H1 (cell line): ENCODE measurements around the gene SNAP29. TPM values are rescaled to one million over a fixed set of nuclear protein-coding genes. Genes with fewer than 3 reads are reported as not detected.

Experiments
- ATF3 ChIP-seq: IDR thresholded peaks from 2 replicates; pipeline ENCODE4 v1.6.1; 2011; ENCODE audit warnings: low read depth, mild to moderate bottlenecking, low read length; ENCODE audit not compliant: insufficient read depth
- BACH1 ChIP-seq: IDR thresholded peaks from 2 replicates; pipeline ENCODE4 v1.6.1; 2012; ENCODE audit warnings: low read length, improper control_type of control experiment
- BRCA1 ChIP-seq: IDR thresholded peaks from 2 replicates; pipeline ENCODE4 v1.6.1; 2012; ENCODE audit warnings: low read depth, low read length, improper control_type of control experiment
- CHD7 ChIP-seq: fragments of 300-600 bp; sonication (generic); IDR thresholded peaks from 2 replicates; pipeline ENCODE4 v1.7.1; 2012; ENCODE audit warnings: low read length, moderate library complexity, mild to moderate bottlenecking, inconsistent platforms; ENCODE audit not compliant: insufficient replicate concordance
- GABPA ChIP-seq: IDR thresholded peaks from 2 replicates; pipeline ENCODE4 v1.6.1; 2011; ENCODE audit warnings: mild to moderate bottlenecking, low read length, moderate library complexity, borderline replicate concordance; ENCODE audit not compliant: insufficient read depth
- GTF2F1 ChIP-seq: IDR thresholded peaks from 2 replicates; pipeline ENCODE4 v1.6.1; 2012; ENCODE audit warnings: low read depth, low read length, improper control_type of control experiment, borderline replicate concordance
- JUN ChIP-seq: IDR thresholded peaks from 2 replicates; pipeline ENCODE4 v1.6.1; 2011; ENCODE audit warnings: low read depth, mild to moderate bottlenecking, improper control_type of control experiment, low read length
- MAFK ChIP-seq: IDR thresholded peaks from 2 replicates; pipeline ENCODE4 v1.6.1; 2012; ENCODE audit warnings: low read depth, mild to moderate bottlenecking, improper control_type of control experiment, low read length
- POLR2AphosphoS5 ChIP-seq: IDR thresholded peaks from 2 replicates; pipeline ENCODE4 v1.6.1; 2011; ENCODE audit warnings: low read depth, low read length
- SIRT6 ChIP-seq: IDR thresholded peaks from one replicate; pipeline ENCODE4 v1.7.1; 2012; ENCODE audit warnings: low read length, inconsistent platforms
- TAF1 ChIP-seq: IDR thresholded peaks from 2 replicates; pipeline ENCODE4 v1.6.1; 2011; ENCODE audit warnings: mild to moderate bottlenecking, low read depth, low read length
- TCF12 ChIP-seq: IDR thresholded peaks from 2 replicates; pipeline ENCODE4 v1.6.1; 2011; ENCODE audit warnings: low read depth, mild to moderate bottlenecking, low read length
- TEAD4 ChIP-seq: IDR thresholded peaks from 2 replicates; pipeline ENCODE4 v1.6.1; 2012; ENCODE audit warnings: low read depth, low read length, inconsistent platforms, mixed read lengths
- polyA plus RNA-seq, 7 experiments: library from polyadenylated mRNA; depleted of rRNA in 3 of 7; stranded (reverse) in 5 of 7; unstranded in 2 of 7; fragments of >200 nt in 5 of 7; fragments of 200-250 nt in 2 of 7; gene quantifications; 1 replicate in 5 of 7; 2 replicates in 1 of 7; 4 replicates in 1 of 7; pipeline versions ENCODE4 v1.2.1 to v1.2.3, GENCODE V29; 2011 to 2013; ENCODE audit warnings: missing spikeins in 2 of 7, mixed read lengths in 2 of 7
- total RNA-seq: library from RNA; stranded (reverse); fragmentation: NEBNext Ultra II Directional; extraction: Animal tissue kit (Norgen Biotek cat#: 25700); gene quantifications from 2 replicates; pipeline ENCODE4 v1.2.1, GENCODE V29; 2021

SNAP29 gene
- total and polyA plus RNA-seq, 2 of the 8 experiments (the other 6 are each of a cell fraction or from before 2014, with no cell fraction given), result 11.8 to 15.0 TPM

- TF ChIP-seq CHD7 (no peak), SIRT6 (no peak), TEAD4 (no peak), TAF1 (no peak), MAFK (no peak), GABPA (no peak), GTF2F1 (no peak), BRCA1 (no peak), BACH1 (no peak), JUN (no peak), ATF3 (no peak), POLR2AphosphoS5 (no peak), TCF12 (no peak)
These were observed 75.1 kb downstream of the SNAP29 start (continued) for GRCh38 chr22:20933910-20934309.
